NCI-H1048 (cell line): ENCODE results near the gene AP3B1.

Experiments used
- DNase-seq: peaks from one replicate; lab custom pipeline; 2025; lab: John Stamatoyannopoulos, UW

Gene AP3B1

DNA sequence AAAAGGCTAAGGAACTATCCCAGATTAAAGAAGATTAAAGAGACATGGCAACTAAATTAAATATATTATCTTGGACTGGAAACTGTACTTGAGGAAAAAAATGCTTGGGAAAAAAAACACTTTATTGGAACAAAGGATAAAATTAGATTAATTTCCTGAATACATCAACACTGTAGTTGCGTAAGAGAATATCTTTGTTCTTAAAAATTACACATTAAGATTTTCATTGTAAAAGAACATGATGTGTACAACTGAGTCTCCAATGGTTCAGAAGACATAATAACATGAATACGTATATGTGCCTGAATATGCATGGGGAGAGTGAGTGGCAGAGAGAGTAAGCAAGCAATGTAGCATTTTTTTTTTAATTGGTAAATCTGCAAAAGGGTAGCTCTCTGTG, 2.8 kb downstream of the AP3B1 start:
- no peak for DNase-seq

GRCh38 chr5:78289911-78290310, 4.6 kb downstream of the AP3B1 start:
- no peak for DNase-seq

DNA sequence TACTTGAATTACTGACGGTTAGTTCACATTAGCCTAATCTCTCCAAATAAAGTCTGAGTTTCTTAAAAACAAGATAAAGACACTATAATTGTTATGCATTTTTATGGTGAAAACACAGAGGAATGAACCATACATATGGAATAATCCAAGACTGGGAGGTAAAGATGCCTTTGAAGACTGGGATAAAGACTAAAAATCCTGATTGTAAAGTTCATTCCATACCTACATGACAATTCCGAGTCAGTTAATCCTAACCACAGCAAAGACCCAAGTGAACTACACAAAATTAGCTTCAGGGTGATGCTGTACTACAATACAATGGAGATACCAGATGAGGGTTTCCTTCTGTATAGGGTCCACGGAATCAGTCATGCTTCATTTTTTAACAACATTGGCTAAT, 6.3 kb downstream of the AP3B1 start:
- no peak for DNase-seq

- DNase-seq: no peak
Observed at GRCh38 chr5:78287833-78288232, 6.7 kb downstream of the AP3B1 start.

DNA sequence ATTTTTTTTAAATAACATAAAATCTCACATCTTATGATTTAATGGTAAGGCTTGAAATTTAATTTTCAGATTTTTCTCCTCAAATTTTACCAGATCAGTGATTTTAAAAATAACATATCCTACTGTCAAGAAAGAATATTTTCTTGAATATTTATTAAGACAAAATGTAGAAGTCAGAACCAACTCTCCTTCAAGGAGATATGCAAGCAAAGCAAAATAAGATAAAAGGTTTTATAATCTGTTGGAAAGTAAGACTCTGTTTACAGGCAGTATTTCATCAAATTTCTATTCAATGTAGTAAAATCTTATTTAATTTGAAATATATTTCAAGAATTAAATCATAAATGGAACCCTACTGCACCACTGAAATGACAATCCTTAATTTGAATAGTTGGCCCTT, 7.3 kb downstream of the AP3B1 start:
- DNase-seq: no peak

DNA sequence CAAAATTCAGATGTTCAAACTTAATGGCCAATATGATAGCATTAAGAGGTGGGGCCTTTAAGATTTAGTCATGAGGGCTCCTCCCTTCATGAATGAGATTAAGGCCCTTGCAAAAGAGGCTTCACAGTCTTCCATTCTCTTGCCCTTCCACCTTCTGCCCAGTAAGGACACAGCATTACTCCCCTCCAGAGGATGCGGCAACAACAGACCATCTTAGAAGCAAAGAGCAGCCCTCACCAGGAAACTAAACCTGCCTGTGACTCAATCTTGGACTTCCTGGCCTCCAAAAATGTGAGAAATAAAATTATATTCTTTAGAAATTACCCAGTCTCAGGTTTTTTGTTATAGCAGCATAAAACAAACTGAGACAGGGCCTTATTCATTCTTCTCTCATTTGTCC, 8.2 kb downstream of the AP3B1 start:
- no peak for DNase-seq

DNA sequence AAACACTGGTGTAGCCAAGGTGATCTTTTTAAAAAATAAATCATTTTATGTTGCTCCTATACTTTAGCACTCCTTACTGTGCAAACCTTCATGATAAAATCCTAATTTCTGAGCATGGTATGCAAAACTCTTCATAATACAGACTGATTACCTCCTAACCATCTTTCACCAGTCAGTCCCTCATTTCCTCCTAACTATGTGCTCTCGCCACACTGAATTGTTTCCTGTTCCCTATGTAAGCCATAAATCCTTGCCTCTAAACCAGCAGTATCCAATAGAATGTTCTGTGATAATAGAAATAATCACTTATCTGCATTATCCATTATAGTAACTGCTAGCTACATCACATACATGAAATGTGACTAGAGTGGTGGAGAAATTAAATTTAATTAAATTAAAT, 10.7 kb downstream of the AP3B1 start:
- no peak for DNase-seq

GRCh38 chr5:78283105-78283504, 11.4 kb downstream of the AP3B1 start:
- DNase-seq: no peak

DNA sequence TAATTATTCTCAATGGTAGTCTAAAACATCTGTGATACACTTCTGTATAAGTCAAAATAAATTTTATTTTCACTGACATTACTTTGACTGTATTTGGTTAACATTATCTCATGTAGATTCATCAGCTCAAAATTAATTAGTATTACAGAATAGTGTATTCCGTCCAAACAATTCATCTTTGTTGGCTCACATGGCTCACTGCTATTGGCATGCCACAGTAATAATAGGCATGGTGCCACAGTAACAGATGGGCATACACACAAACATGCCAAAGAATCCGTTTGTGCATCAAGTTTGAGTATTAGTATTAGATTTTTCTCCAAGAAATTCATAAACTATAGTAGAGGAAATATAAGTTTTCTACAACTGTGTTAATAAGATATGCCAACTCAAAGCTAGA, 14.2 kb downstream of the AP3B1 start:
- no peak for DNase-seq

DNA sequence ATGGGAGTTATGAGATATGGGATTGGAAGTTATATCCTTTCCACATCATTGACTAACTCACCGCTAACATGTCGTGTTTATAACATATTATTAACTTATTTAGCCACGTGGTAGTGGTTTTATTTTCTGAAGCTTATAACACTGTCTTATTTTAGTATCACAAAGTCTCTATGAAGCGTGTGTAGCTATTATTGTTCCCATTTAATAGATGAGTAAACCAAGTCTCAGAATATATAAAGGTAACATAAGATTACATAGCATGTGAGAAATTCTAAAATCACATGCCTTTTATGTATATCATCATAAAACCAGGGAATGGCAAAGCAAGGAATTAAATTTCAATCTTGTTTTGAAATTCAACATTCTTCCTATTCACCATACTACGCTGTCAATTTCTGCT, 15.3 kb downstream of the AP3B1 start:
- no peak for DNase-seq

GRCh38 chr5:78277715-78278114, 16.8 kb downstream of the AP3B1 start:
- no peak for DNase-seq

GRCh38 chr5:78275998-78276543, 18.4 kb downstream of the AP3B1 start:
- DNase-seq: no peak

DNA sequence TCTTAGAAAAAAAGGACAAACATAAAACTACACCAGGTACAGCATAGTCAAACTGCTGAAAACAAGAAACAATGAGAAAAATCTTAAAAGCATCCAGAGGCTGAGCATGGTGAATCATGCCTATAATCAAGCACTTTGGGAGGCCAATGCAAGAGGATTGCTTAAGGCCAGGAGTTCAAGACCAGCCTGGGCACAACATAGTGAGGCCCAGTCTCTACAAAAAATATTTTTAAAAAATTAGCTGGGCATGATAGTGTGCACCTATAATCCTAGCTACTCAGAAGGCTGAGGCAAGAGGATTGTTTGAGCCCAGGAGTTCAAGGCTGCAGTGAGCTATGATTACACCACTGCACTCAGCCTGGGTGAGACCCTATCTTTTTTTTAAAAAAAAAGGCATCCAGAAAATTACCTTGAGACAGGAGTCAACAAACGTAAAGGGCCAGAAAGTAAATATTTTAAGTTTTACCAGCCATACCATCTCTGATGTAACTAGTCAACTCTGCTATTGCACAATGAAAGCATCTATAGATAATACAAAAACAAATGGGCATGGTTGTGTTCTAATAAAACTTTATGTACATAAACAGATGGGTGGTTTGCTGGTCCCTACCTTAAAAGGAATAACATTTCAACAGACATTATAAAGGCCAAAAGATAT, 19.8 kb downstream of the AP3B1 start:
- no peak for DNase-seq

- no peak for DNase-seq
Observed at GRCh38 chr5:78273436-78273835, 21.1 kb downstream of the AP3B1 start.

- no peak for DNase-seq
Observed at GRCh38 chr5:78271766-78272165, 22.7 kb downstream of the AP3B1 start.

DNA sequence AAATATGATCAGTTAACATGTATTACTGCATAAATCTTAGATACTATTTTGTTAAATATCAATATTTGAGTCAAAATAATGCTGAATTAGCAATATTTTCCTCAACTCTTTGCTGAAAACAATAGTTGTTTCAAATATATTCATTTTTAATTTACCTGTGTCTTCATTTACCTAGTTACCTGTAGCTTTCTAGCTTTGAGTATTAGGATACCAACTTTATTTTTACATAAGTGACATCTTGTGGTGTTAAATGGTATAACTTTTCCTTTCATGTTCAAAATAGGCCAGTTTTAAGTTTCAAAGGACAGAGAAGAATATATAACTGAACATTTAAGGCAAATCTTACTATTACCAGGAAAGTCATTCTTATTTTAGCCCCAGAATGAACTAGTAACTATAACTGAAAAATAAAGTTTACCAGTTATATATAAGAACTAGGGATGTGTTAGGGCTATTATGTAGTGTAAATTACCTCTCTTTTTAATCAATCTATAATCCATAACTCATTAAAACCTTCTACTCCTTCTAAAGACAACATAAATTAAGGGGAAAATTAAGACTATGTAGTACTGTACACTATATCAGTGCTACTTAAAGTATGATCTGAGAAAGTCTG, 25.3 kb downstream of the AP3B1 start:
- DNase-seq: no peak

- no peak for DNase-seq
Observed at GRCh38 chr5:78268356-78268755, 26.1 kb downstream of the AP3B1 start.

DNA sequence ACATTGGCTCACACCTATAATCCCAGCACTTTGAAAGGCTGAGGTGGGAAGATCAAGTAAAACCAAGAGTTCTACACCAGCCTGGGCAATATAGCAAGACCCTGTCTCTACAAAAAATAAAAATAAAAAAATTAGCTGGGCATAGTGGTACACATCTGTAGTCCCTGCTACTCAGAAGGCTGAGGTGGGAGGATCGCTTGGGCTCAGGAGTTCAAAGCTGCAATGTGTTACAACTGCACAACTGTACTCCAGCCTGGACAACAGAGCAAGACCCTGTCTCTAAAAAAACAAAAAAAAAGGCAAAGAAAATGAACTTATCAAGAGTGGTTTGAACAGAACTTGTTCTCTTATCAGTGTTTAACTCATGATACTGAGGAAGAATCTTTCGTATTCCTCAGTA, 29.3 kb downstream of the AP3B1 start:
- no peak for DNase-seq

- DNase-seq: peak; percentile 18
Observed at GRCh38 chr5:78264600-78264999, 29.9 kb downstream of the AP3B1 start.

DNA sequence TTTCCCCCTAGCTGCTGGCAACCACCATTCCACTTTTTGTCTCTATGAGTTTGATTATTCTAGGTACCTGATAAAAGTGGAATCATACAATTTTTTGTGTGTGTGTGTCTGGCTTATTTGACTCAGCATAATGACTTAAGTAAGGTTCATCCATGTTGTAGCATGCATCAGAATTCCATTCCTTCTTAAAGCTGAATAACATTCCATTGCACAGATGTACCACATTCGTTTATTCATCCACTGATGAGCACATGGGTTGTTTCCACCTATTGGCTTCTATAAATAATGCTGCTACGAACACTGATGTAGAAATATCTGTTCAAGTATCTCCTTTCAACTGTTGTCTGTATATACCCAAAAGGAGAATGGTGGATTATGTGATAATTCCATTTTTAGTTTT, 33.7 kb downstream of the AP3B1 start:
- no peak for DNase-seq

- DNase-seq: no peak
Observed at GRCh38 chr5:78253201-78253600, 41.3 kb downstream of the AP3B1 start.

- no peak for DNase-seq
Observed at GRCh38 chr5:78252715-78253114, 41.8 kb downstream of the AP3B1 start.

- no peak for DNase-seq
Observed at GRCh38 chr5:78251663-78252284, 42.7 kb downstream of the AP3B1 start.
